HG02870 (cell line): ENCODE measurements around the gene ZNF133.
"Not testable (repeated sequence)": the region's sequence is repeated elsewhere in the genome, so short reads cannot be mapped to it uniquely, and the experiment has no call there.

Experiments
- ATAC-seq: cut with Tn5 transposase; IDR thresholded peaks from one replicate; pipeline ENCODE4 v1.9.1; 2021; ENCODE audit warnings: mild to moderate bottlenecking, moderate library complexity; ENCODE audit not compliant: unreplicated experiment

Gene ZNF133

GRCh38 chr20:18287915-18288748 lies at the start of gene ZNF133:
TSS of gene ZNF133 (plus strand) at chr20:18288527. CDS start at chr20:18305687, 17,160 bp downstream.
- ATAC-seq: peak; percentile 98

- ATAC-seq: no peak
Observed at GRCh38 chr20:18240997-18241396, 47.3 kb upstream of the ZNF133 start.

GRCh38 chr20:18243802-18244201 lies 44.5 kb upstream of the ZNF133 start:
- ATAC-seq: no peak

GRCh38 chr20:18248545-18248944 lies 39.8 kb upstream of the ZNF133 start:
- not testable (repeated sequence) for ATAC-seq

GRCh38 chr20:18250217-18250616 lies 38.1 kb upstream of the ZNF133 start:
- ATAC-seq: no peak

GRCh38 chr20:18252597-18253451 lies 35.5 kb upstream of the ZNF133 start:
- ATAC-seq: no peak

- ATAC-seq: no peak
Observed at GRCh38 chr20:18254615-18255014, 33.7 kb upstream of the ZNF133 start.

- ATAC-seq: no peak
Observed at GRCh38 chr20:18255526-18255925, 32.8 kb upstream of the ZNF133 start.

GRCh38 chr20:18256440-18257090 lies 31.8 kb upstream of the ZNF133 start:
- no peak for ATAC-seq

GRCh38 chr20:18258126-18258860 lies 30.0 kb upstream of the ZNF133 start:
- no peak for ATAC-seq

- no peak for ATAC-seq
Observed at GRCh38 chr20:18259730-18260129, 28.6 kb upstream of the ZNF133 start.

GRCh38 chr20:18263723-18264122 lies 24.6 kb upstream of the ZNF133 start:
- ATAC-seq: no peak

GRCh38 chr20:18265441-18265840 lies 22.9 kb upstream of the ZNF133 start:
- no peak for ATAC-seq

- no peak for ATAC-seq
Observed at GRCh38 chr20:18266282-18266681, 22.0 kb upstream of the ZNF133 start.

GRCh38 chr20:18267815-18268214 lies 20.5 kb upstream of the ZNF133 start:
- ATAC-seq: no peak

GRCh38 chr20:18271160-18271559 lies 17.2 kb upstream of the ZNF133 start:
- no peak for ATAC-seq

- ATAC-seq: no peak
Observed at GRCh38 chr20:18272451-18272850, 15.9 kb upstream of the ZNF133 start.

- ATAC-seq: no peak
Observed at GRCh38 chr20:18273738-18274137, 14.6 kb upstream of the ZNF133 start.

GRCh38 chr20:18275960-18276359 lies 12.4 kb upstream of the ZNF133 start:
- not testable (repeated sequence) for ATAC-seq

GRCh38 chr20:18276821-18277220 lies 11.5 kb upstream of the ZNF133 start:
- ATAC-seq: peak; percentile 51

GRCh38 chr20:18279242-18279641 lies 9.1 kb upstream of the ZNF133 start:
- no peak for ATAC-seq
